Hematopoietic multipotent progenitor cell (in vitro differentiated cells): ENCODE data around the gene PPP4R1. TPM values are rescaled to one million over a fixed set of nuclear protein-coding genes. Genes with fewer than 3 reads are reported as not detected.
A peak's percentile ranks its signal among the peaks of the same experiment; 100 is the strongest.
"Not testable (repeated sequence)": the region's sequence is repeated elsewhere in the genome, so short reads cannot be mapped to it uniquely, and the experiment has no call there.

Source experiments
- DNase-seq, 3 donors: peaks; one replicate each; pipeline ENCODE4 v3.0.0-alpha.2; 2011 to 2015; ENCODE audit warnings: low read depth in 2 of 3, low spot score in 2 of 3
- total RNA-seq: library from RNA; depleted of rRNA; stranded (reverse); fragments of >200 nt; gene quantifications from one replicate; pipeline ENCODE4 v1.2.3, GENCODE V29; 2012

PPP4R1 gene, protein sequence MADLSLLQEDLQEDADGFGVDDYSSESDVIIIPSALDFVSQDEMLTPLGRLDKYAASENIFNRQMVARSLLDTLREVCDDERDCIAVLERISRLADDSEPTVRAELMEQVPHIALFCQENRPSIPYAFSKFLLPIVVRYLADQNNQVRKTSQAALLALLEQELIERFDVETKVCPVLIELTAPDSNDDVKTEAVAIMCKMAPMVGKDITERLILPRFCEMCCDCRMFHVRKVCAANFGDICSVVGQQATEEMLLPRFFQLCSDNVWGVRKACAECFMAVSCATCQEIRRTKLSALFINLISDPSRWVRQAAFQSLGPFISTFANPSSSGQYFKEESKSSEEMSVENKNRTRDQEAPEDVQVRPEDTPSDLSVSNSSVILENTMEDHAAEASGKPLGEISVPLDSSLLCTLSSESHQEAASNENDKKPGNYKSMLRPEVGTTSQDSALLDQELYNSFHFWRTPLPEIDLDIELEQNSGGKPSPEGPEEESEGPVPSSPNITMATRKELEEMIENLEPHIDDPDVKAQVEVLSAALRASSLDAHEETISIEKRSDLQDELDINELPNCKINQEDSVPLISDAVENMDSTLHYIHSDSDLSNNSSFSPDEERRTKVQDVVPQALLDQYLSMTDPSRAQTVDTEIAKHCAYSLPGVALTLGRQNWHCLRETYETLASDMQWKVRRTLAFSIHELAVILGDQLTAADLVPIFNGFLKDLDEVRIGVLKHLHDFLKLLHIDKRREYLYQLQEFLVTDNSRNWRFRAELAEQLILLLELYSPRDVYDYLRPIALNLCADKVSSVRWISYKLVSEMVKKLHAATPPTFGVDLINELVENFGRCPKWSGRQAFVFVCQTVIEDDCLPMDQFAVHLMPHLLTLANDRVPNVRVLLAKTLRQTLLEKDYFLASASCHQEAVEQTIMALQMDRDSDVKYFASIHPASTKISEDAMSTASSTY
- total RNA-seq: 73.5 TPM

DNA sequence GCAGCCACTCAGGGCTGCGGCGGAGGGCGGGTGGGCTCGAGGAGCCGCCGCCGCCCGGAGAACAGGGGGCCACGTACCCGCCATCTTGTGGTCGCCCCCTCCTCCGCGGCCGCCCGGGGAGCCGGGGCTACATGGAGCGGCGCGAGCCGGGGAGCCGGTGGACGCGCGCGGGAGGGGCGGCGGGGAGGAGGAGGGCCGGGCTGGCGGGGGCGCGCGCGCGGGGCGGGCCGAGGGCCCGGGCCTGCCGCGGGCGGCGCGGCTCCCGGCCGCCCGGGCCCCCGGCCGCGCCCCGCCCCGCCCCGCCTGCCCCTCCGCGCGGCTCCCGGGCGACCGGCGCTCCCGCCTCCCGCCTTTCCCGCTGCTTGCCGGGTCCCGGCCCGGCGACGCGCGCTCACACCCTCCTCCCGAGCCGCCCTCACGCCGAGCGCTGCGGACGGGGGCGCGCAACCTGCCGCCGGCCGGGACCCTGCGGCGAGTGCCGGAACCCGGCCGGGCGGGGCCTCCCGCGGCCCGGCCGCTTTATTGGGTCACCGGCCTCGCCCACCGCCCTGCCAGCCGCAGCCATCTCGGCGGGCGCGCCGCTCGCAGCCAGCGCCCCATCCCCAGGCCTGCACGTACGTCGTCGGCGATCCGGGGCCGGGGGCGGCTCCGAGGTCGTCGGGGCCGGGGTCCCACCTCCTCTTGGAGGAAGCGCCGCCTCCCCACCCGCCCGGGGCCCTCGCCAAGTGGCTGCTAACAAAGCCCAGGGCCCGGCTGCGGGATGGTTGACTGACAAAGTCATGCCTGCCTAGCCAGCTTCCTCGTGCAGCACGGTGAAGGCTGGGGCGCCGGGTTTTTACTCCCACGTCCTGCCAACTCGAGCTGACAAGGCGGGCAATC lies at the start of gene PPP4R1:
Gene PPP4R1, minus strand, starts transcription at position 159 of the 879 bp plus-strand sequence. Its CDS starts 75 bp downstream, at position 84.
- DNase-seq: peak in 2 of 3 donors; percentile 74 to 85

DNA sequence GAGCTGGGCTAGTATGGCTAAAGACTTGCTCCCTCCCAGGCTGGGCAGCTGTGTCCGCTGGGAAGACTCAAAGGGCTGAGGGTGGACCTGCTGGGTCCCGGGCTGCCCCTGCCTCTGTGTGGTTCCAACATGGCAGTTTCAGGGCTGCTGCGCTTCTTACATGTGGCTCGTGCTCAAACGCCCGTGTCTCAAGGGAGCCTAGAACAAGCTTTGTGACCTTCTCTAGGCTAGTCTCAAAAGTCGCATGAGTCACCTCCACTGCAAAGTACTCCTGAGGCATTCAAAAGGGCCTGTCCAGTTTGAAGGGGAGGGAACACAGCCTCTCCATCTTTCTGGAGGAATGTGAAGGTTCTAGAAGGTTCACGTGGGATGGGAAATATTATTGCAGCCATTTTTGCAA lies 49.0 kb upstream of the PPP4R1 start:
- no peak for DNase-seq

DNA sequence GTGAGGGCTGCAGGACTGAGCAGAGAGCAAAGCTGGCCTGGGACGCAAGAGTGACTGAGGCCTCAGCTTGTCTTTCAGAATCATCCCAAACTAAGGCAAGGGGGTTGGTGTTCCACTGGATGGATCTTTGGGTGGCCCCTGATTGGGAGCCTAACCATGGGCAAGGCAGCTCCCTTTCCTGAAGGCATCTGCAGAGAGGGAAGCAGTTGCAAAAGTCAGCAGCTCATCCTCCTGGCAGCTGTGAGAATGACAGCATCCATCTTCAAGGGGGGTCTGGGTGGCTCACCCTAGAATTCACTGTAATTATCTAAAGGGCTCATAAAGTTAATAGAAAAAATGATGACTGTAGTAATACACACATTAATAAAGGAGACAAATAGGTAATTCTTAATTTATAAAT lies 47.2 kb upstream of the PPP4R1 start:
- DNase-seq: peak in 1 of 3 donors; percentile 14

DNA sequence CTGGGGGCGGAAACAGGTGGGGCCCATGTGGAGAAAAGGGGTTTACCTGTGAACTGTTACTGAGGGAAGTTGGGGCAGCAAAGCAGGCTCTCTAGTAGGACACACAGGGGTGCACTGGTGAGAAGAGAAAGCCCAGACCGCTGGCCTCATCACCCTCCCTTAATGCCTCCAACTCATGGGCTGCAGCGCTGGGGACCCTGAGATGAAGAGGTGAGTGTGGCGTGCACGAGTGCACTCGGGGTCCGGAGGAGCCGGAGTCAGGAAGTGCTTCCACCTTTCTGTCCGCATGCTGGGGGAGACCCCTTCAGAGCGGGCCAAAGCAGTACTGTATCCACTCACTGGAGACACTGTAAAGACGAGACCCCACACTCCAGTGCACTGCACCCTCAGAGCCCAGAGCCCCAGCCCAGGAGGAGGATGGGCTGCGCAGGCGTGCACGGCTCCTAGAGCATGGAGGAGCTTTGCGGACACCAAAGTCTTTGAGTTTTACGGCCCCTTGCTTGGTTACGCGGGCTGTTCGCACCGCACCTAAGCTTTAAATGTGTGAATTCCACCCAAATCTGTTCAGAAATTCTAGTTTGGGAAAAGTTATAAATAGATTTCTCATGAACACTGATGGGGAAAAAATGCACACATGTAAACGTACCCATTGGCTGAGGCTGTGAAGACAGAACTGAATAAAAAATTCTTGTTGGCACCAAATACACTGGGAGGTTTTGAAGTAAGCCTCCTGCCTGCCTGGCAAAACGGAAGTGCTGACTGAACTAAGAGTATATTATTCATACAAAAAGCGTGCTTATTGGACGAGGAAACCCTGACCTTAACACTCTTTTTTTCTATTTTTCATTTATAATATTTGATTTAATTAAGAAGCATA lies 45.4 kb upstream of the PPP4R1 start:
- DNase-seq: no peak

DNA sequence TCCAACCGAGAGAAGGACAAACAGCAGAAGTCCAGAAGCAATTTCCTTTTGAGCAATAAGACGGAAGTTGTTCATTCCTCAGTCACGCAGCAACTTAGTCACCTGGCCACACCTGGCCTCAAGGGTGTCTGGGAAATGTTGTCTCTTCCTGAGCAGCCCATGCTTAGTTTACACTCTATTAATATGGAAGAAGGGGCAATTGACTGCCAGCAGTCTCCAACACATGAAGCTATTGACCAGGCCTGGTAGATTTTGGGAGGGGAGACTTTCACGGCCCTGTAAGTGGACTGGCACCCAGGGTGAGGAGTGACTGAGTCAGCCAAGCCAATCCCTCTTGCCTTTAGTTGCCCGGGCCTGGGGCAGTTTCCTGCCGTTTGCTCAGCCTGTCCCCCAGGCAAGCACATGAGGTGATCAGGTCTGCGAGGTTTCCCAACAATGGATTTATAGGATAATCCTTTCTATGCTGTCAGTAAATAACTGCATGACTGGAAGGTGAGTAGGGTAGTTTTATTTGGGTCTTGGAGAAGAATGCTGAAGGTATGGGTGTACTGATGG lies 43.8 kb upstream of the PPP4R1 start:
- no peak for DNase-seq

DNA sequence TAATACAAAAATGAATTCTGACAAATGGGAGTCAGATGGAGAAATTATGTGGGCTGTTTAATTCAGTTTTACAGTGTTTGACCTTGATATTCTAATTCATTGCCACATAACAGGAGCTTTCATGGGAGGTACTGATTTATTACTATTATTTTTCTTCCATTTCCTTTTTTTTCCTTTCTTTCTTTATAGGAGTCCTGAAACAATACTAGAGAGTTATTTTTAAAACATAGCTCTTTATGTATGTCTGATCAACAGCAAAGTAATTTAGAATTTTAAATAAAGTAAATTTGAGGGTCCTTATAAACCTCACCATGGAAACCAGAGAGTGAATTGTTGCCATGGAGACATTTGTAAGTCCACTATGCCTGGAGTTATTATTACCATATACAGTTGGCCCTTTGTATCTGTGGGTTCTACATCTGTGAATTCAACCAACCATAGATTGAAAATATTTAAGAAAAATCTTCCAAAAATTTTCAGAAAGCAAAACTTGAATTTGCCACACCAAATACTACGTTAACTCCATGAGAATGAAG lies 40.9 kb upstream of the PPP4R1 start:
- DNase-seq: no peak

DNA sequence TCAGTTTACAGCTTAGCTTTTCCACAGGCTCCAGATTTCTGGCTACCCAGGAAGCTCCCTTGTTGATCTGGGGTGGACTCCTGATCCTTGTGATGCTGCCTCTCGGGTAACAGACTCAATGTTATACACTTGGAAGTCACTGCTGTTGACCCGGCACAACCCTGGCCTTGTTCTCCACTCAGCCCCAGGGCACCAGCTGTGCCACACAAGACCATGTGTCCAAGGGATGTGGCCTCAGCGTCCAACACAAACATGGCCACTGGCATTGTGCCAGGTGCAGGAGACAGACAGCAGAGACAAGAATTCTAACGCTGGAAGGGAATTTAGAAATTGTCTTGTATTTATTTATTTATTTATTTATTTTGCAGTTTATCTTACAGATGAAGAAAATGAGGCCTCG lies 39.0 kb upstream of the PPP4R1 start:
- DNase-seq: no peak

DNA sequence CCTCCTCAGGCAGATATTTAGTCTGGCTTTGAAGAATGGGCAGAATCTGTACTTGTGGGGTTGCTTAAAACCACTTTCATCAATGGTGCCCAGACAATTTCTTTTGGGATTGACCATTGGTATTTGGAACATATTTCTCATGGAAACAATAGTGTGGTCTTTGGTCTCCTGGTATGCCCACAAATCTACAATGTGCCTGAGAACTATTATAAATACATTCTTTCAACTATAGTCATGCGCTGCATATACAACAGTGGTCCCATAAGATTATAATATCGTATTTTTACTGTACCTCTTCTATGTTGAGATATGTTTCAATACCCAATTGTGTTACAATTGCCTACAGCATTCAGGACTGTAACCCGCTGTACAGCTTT lies 34.8 kb upstream of the PPP4R1 start:
- no peak for DNase-seq

DNA sequence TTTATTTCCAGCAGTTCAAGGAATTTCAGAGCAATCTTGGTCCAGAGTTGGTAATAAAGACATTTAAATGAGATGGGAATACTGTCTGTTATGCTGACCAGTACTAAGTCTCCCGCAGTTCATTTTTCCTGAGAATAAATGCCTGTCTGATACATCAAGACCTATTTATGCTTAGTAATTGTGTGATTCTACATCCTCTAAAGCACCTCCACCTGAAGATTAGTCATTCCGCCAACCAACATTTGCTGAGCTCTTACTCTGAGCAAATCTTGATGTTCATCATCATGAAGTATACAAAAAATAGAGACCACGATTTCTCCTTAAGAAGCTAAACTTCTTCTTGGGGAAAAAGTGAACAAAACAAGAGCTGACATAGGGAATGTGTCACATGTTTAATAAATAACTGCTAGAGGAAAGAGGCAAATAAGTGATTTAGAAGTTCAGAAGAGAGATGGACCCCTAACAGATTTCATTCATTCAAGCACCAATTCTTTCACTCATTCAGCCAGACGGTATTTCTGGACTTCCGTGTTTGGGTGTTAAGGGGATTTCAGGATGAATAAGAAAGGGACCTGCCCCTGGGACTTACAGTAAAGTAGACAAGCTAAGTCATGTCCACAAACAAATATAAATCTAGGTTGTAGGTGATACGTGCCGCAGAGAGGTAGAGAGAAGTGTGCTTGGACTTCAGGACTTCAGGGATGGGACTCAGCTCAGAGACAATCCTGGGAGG lies 34.2 kb upstream of the PPP4R1 start:
- DNase-seq: no peak

DNA sequence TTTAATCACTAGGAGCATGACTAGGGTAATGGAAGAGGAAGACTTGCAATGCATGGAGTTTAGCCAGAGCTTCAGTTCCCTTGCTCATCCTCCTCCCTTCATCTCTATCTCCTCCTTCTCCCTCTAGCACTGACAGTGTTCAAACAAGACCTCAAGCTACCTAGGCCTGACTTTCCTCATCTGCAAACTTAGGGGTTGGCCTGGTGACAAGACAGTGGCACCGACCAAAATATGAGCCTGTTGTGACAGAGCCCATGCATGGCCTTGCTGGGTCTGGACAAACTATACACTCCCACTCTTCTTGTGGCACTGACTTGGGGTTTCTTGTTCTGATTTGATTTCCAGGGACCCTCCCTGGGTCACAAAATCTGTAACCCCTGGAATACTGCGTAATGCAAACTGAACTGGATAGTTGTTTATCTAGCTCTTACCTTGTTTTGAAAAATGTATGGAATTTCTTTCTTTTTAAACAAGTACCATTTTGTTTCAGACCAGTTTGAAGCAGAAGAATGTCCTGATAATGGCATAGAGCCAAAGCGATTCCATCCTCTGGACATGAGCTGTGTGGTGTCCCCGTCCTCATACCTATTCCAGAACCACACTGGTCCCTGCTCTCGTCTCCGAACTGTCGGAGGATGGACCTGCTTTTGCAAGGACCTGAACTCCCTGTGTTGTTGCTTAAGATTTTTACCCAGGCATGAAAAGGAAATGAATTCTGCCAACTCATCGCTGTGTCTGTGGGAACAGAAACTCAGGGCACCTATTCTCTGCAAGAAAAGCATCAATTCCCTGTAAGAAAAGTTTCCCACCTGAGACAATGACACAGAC lies 33.4 kb upstream of the PPP4R1 start:
- peak in 2 of 3 donors; percentile 25 to 32 for DNase-seq

DNA sequence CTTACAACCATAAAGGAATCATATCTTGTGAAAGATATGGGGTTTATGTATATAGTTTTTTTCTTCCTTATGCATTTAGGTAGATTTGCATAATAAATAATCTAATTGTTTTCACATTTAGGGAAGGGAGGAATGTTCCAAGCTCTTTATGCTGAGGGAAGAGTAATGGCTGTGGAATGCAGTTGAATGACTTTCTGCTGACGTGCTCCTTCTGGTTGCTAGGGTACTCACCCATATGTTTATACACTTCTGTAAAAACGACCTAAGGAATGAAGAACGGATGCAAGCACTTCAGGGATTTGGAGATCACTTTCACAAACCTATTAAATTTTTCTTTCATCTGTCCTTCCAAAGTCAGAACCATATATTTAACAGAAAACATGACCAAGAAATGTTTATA lies 29.2 kb upstream of the PPP4R1 start:
- DNase-seq: no peak

DNA sequence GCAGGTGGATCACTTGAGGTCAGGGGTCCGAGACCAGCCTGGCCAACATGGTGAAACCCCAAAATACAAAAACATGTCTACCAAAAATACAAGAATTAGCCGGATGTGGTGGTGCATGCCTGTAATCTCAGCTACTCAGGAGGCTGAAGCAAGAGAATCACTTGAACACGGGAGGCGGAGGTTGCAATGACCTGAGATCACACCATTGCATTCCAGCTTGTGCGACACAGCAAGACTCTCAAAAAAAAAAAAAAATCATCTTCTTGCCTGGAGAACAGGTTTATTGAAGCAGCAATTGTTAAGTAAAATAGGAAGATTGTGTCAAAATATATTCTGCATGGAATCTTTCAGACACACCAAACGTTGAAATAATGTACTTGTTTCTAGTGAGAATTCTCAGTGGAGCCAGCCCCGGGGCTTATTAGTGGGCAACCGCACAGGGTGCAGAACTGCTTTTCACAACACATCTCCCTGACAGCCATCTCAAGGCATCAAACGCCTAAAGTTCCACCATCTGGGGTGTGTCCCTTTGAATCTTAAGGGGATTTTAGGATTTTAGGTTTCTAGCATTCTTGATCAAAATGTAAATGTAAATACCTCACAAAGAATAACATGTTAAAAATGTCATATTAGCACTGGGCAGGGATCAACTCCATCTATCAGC lies 28.6 kb upstream of the PPP4R1 start:
- DNase-seq: no peak

DNA sequence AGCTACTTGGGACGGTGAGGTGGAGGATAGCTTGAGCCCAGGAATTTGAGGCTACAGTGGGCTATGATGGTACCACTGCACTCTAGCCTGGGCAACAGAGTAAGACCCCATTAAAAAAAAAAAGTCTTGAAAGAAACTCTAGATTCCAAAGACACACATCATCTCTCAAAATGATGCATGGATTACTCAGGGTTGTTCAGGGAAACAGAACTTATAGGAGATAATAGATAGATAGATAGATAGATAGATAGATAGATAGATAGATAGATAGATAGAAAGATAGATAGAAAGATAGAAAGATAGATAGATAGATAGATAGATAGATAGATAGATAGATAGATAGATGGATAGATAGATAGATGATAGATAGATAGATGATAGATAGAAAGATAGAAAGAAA lies 26.7 kb upstream of the PPP4R1 start:
- not testable (repeated sequence) for DNase-seq

DNA sequence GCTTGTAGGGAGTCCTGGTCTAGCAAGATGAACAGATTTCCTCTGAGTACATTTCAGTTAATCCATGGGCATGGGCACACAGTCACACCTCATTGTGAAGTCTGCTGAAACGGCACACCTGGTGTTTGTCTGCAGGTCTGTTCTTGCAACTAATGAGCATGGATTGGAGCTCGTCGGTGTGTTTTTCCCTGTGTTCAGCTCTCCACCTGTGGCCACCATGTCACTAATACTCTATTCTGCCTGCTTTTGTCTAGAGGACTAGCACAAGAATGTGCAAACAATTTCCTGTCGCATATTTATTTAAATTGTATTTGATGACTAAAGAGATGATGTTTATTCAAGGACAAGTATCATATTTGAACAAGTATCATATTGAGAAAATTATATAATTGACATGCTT lies 24.5 kb upstream of the PPP4R1 start:
- no peak for DNase-seq

DNA sequence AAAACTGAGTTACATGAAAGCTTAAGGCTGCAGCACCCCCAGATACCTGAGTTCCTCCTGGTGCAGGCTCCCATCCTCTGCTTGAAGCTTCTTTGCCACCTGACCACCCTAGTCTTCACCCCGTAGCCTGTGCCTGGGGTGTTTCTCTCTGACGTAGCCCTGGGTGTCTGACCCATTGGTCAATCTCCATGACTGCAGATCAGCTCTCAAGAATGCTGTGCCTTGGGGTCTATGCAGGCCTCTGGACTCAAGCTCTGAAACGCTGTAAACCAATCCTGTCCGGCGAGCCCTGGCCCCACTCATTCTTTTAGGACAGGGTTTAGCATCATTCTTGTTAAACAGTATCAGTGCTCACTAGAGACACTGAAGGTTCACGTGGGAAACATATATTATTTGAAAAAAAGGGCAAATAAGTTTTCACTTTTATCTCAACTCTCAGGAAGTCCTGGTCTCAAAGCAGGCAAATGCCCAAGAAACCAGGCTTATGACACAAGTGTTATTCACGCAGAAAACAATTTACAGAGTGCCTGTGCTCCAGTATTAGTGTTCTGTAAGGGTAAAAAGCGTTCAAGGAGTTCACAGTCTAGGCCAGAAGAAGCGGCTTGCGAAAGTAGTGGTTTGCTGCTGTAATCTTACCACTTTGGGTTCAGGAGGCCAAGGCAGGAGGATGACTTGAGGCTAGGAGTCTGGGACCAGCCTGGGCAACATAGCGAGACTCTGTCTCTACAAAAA lies 22.8 kb upstream of the PPP4R1 start:
- DNase-seq: no peak

DNA sequence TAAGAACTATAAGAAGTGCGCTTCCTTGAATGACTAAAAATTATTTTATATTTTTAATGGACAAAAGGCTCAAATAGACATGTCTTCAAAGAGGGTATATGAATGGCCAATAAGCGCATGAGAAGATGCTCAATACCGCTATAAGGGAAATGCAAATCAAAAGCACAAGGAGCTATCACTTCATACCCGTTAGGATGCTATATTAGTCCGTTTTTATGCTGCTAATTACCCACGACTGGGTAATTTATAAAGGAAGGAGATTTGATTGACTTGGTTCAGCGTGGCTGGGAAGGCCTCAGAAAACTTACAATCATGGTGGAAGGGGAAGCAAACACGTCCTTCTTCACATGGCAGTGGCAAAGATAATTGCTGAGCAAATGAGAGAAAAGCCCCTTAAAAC lies 20.5 kb upstream of the PPP4R1 start:
- DNase-seq: no peak
